ENCODE data around the gene KIAA0513. TPM values are rescaled to one million over a fixed set of nuclear protein-coding genes. Genes with fewer than 3 reads are reported as not detected.

The KIAA0513 gene
- total RNA-seq, 1 donor from 2014 or later, result 16.3 TPM

DNA sequence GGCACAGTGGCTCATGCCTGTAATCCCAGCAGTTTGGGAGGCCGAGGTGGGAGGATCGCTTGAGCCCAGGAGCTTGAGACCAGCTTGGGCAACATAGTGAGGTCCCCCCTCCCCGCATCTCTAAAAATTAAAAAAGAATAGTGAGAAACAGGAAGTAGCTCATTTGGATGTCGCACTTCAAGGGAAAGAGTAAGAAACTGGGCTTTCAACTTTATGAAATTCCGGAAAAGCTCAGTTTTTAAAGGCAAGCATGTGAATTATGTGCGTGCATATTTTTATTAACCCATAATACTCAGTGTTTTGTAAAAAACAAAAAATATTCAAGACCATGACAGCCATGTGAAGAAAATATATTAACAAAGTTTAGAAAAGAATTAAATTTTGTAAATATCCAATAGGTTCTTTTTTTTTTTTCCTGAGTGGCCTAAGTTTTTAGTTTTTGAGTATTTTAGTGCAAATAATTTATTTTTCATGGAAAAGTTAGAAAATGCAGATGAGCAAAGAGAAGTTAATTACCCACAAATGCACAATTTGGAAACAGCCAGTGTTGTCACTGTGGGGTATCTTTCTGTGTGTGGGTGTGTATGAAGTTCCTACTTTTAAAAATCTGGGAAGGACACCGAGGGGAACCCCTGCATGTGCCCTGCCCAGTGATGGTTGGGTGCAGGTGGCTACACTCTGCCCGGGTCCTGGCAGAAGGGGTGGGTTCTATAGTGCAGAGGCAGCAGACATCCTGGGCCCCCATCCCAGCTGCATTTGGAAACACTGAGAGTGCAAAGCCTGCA is 44.7 kb downstream of the KIAA0513 start:
- DNase-seq (ENCODE audit: low spot score, unreplicated experiment), result no peak
- Mint-ChIP-seq H3K36me3 (ENCODE audit: insufficient read depth) (peaks cover 13% of the 10 kb centered on the region), H3K4me1 (ENCODE audit: low read depth) (no peaks in the 10 kb centered on the region), H3K9me3 (ENCODE audit: low read depth) (no peaks in the 10 kb centered on the region), H3K27ac (no peak overlapping the region), H3K27me3 (no peaks in the 10 kb centered on the region), H3K4me3 (ENCODE audit: low read depth) (no peak overlapping the region)
- no peak for TF ChIP-seq CTCF (IDR thresholded peaks at IDR 0.05; ENCODE audit: unreplicated experiment)

GRCh38 chr16:85072947-85073346 is 45.4 kb downstream of the KIAA0513 start:
- no peaks in the 10 kb centered on the region for H3K4me1 Mint-ChIP-seq (ENCODE audit: low read depth)
- no peaks in the 10 kb centered on the region for H3K9me3 Mint-ChIP-seq (ENCODE audit: low read depth)
- no peak overlapping the region for H3K4me3 Mint-ChIP-seq (ENCODE audit: low read depth)
- no peak overlapping the region for H3K27ac Mint-ChIP-seq
- no peak for DNase-seq (ENCODE audit: low spot score, unreplicated experiment)
- no peaks in the 10 kb centered on the region for H3K27me3 Mint-ChIP-seq
- TF ChIP-seq CTCF (IDR thresholded peaks at IDR 0.05; ENCODE audit: unreplicated experiment), result no peak
- H3K36me3 Mint-ChIP-seq (ENCODE audit: insufficient read depth), result peaks cover 13% of the 10 kb centered on the region

- Mint-ChIP-seq H3K27me3 (no peaks in the 10 kb centered on the region), H3K4me3 (ENCODE audit: low read depth) (no peak overlapping the region), H3K36me3 (ENCODE audit: insufficient read depth) (peaks cover 20% of the 10 kb centered on the region), H3K27ac (no peak overlapping the region), H3K9me3 (ENCODE audit: low read depth) (no peaks in the 10 kb centered on the region), H3K4me1 (ENCODE audit: low read depth) (no peaks in the 10 kb centered on the region)
- no peak for TF ChIP-seq CTCF (IDR thresholded peaks at IDR 0.05; ENCODE audit: unreplicated experiment)
- DNase-seq (ENCODE audit: low spot score, unreplicated experiment), result no peak
Observed at GRCh38 chr16:85074225-85074914, 46.8 kb downstream of the KIAA0513 start.

GRCh38 chr16:85075236-85075924 is 47.8 kb downstream of the KIAA0513 start:
- Mint-ChIP-seq H3K4me3 (ENCODE audit: low read depth) (no peak overlapping the region), H3K4me1 (ENCODE audit: low read depth) (no peaks in the 10 kb centered on the region), H3K27me3 (no peaks in the 10 kb centered on the region), H3K9me3 (ENCODE audit: low read depth) (no peaks in the 10 kb centered on the region), H3K27ac (no peak overlapping the region), H3K36me3 (ENCODE audit: insufficient read depth) (peaks cover 20% of the 10 kb centered on the region)
- no peak for TF ChIP-seq CTCF (IDR thresholded peaks at IDR 0.05; ENCODE audit: unreplicated experiment)
- no peak for DNase-seq (ENCODE audit: low spot score, unreplicated experiment)

DNA sequence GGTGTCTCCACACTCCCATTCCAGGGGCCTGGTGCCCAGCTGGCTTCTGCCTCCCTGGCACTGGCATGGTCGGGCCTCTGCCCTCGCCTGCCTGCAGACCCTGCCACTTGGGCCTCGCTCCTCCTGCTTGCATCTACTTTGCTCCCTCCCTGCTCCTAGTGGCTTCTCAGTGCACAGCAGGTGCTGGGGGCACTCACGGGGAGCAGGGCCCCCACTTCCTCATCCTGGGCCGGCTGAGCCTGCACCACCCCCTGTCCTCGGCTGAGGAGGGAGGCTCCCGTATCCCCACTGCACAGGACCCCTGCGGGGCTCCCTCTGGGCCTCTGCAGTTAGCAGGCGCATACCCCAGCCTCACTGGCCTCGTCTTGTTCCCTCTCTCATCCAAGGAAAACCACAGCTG is 49.4 kb downstream of the KIAA0513 start:
- no peak overlapping the region for H3K27ac Mint-ChIP-seq
- no peak for DNase-seq (ENCODE audit: low spot score, unreplicated experiment)
- TF ChIP-seq CTCF (IDR thresholded peaks at IDR 0.05; ENCODE audit: unreplicated experiment), result no peak
- peaks cover 12% of the 10 kb centered on the region for H3K36me3 Mint-ChIP-seq (ENCODE audit: insufficient read depth)
- no peak overlapping the region for H3K4me3 Mint-ChIP-seq (ENCODE audit: low read depth)
- H3K9me3 Mint-ChIP-seq (ENCODE audit: low read depth), result no peaks in the 10 kb centered on the region
- peaks cover 1% of the 10 kb centered on the region for H3K4me1 Mint-ChIP-seq (ENCODE audit: low read depth)
- no peaks in the 10 kb centered on the region for H3K27me3 Mint-ChIP-seq

Data from progenitor cell of endocrine pancreas (in vitro differentiated cells).